HG03103 (cell line): ENCODE data around the gene UBE2H.
"Not testable (repeated sequence)": the region's sequence is repeated elsewhere in the genome, so short reads cannot be mapped to it uniquely, and the experiment has no call there.

Experiments used
- ATAC-seq: cut with Tn5 transposase; IDR thresholded peaks from one replicate; pipeline ENCODE4 v1.9.1; 2021; ENCODE audit warnings: low read depth; ENCODE audit not compliant: unreplicated experiment

The UBE2H gene

GRCh38 chr7:129825209-129825970, 127.4 kb downstream of the UBE2H start:
- ATAC-seq = peak; percentile 61

GRCh38 chr7:129824291-129825208, 128.2 kb downstream of the UBE2H start:
- peak; percentile 25 for ATAC-seq

GRCh38 chr7:129823143-129823542, 129.6 kb downstream of the UBE2H start:
- ATAC-seq = not testable (repeated sequence)

GRCh38 chr7:129821476-129821875, 131.3 kb downstream of the UBE2H start:
- no peak for ATAC-seq

DNA sequence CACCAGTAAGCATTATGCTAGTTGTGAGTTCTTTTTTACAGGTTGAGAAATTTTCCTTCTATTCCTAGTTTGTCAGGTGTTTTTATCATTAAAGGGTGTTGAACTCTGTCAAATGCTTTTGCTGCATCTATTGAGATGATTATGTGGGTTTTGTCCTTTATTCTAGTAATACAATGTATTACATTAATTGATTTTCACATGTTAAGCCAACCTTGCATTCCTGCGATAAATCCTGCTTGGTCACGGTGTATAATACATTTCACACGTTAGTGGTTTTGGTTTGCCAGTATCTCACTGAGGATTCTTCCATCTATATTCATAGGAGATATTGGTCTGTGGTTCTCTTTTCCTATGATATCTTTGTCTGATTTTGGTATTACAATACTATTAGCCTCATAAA, 136.0 kb downstream of the UBE2H start:
- no peak for ATAC-seq

GRCh38 chr7:129807863-129808262, 144.9 kb downstream of the UBE2H start:
- no peak for ATAC-seq

GRCh38 chr7:129804890-129805719, 147.7 kb downstream of the UBE2H start:
- no peak for ATAC-seq

DNA sequence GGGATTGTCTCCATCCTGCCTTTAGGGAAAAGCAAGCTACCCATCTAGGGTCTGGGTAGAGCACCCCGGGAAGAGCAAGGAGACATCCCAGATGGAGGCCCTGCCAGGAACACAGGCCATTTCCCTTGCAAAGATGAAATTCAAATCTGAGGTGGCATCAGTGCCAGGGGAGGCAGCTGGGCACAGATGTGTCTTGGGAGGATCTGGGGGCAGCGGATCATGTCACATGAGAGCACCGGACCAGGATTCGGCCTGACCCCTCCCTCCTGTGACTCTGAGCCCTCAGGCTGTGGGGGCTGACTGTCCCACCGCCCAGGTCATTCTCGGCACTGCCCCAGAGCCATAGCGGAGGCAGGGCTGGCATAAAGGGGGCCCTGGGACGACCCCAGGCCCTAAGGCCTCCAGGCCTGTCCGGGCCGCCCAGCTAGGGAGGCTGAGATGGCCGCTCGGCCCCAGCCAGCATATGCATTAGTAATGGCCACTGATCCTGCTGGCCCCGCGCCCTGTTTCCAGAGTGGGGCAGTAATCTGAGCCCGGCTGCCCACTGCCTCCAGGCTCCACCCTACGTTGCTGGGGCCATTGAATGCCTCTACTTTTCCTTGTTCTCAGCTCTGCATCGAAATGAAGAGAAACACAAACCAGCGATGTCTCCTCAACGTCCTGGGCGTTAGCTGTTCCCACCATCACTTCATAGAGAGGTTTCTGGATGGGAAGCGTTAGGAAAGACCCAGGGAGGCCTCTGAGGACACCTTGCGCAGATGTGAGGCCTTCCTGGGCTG, 148.5 kb downstream of the UBE2H start:
- no peak for ATAC-seq

DNA sequence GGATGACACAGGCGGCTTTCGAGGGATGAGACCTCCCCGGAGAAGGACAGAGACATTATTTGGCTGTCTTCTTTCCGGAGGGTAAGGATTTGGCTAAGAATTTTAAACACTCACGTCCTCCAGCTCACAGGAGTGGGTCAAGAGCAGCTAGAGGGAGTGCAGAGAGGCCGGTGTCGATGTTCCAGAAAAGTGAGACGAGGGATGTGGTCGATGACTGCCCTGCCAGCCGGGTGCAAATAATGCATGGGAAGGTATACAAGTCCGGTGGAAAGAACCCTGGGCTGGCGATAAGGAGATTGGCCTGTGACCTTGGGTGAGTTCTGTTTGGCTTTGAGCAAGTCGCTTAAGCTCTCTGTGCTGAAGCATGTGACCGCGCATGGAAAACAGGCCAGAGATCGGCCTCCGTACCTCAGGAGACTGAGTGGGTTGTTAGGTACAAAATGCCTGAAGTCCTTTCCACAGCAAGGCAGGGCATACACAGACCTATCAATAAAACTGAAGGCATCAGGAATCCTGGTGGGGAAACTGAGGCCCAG, 149.1 kb downstream of the UBE2H start:
- ATAC-seq = no peak

GRCh38 chr7:129801882-129802281, 150.9 kb downstream of the UBE2H start:
- ATAC-seq = no peak

GRCh38 chr7:129800901-129801300, 151.9 kb downstream of the UBE2H start:
- ATAC-seq = no peak

- no peak for ATAC-seq
These were observed 153.3 kb downstream of the UBE2H start for GRCh38 chr7:129799350-129799955.

- no peak for ATAC-seq
These were observed 154.0 kb downstream of the UBE2H start for GRCh38 chr7:129798616-129799349.

DNA sequence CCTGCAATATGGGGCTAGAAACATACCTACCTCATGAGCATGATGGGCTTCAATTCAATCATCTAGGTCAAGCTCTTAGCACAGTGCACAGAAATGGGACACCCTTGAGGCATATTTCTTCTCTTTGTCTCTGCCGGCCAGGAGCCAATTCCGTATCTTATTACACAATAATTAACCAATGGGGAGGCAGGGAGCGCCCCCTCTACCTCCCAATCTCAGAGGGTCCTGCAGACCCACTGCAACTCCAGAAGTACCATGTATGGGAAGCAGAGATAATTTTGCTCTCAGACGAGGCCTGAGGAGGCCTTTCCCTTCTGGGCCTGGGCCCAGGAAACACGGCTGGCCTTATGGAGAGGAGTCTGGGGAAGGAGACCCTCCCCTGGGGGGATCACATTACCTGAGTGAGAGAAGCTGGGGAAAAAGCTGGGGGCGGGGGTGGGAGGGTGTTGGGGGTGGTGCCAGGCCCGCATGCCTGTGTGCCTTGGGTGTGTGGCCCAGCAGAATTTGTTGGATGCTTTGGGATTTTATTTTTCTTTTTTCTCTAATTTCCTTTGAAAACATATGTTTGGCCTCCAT, 155.5 kb downstream of the UBE2H start:
- ATAC-seq = no peak

- ATAC-seq = no peak
These were observed 156.5 kb downstream of the UBE2H start for GRCh38 chr7:129796186-129796775.

- not testable (repeated sequence) for ATAC-seq
These were observed 158.3 kb downstream of the UBE2H start for GRCh38 chr7:129794461-129794860.

- ATAC-seq = no peak
These were observed 159.1 kb downstream of the UBE2H start for GRCh38 chr7:129793506-129794310.
